Neuronal stem cell (in vitro differentiated cells): ENCODE data around the gene OR2V2.
"Not testable (repeated sequence)": the region's sequence is repeated elsewhere in the genome, so short reads cannot be mapped to it uniquely, and the experiment has no call there.

Experiments
- DNase-seq: peaks from one replicate; pipeline ENCODE4 v3.0.0-alpha.2; 2013; ENCODE audit warnings: low spot score
- H2AFZ ChIP-seq: one replicate; pipeline ENCODE4 v1.6.1; 2013; ENCODE audit warnings: mild to moderate bottlenecking, low read length, inconsistent platforms
- H2AK5ac ChIP-seq: 2 replicates; pipeline ENCODE4 v1.6.1; 2013; ENCODE audit warnings: low read depth, mild to moderate bottlenecking, inconsistent platforms, low read length, moderate library complexity, mixed read lengths
- H2BK120ac ChIP-seq: 2 replicates; pipeline ENCODE4 v1.6.1; 2013; ENCODE audit warnings: low read depth, mild to moderate bottlenecking, inconsistent platforms, low read length, moderate library complexity, mixed read lengths
- H2BK12ac ChIP-seq: one replicate; pipeline ENCODE4 v1.6.1; 2013; ENCODE audit warnings: low read length, inconsistent platforms
- H2BK15ac ChIP-seq: 2 replicates; pipeline ENCODE4 v1.6.1; 2013; ENCODE audit warnings: mild to moderate bottlenecking, low read length, inconsistent platforms, mixed read lengths
- H2BK5ac ChIP-seq: one replicate; pipeline ENCODE4 v1.6.1; 2013; ENCODE audit warnings: inconsistent platforms, mild to moderate bottlenecking, low read length, moderate library complexity
- H3K14ac ChIP-seq: one replicate; pipeline ENCODE4 v1.6.1; 2013; ENCODE audit warnings: low read length, inconsistent platforms
- H3K18ac ChIP-seq: 2 replicates; pipeline ENCODE4 v1.6.1; 2013; ENCODE audit warnings: low read length, inconsistent platforms
- H3K23ac ChIP-seq: 2 replicates; pipeline ENCODE4 v1.6.1; 2013; ENCODE audit warnings: low read depth, mild to moderate bottlenecking, mixed read lengths, low read length, inconsistent platforms; ENCODE audit not compliant: poor library complexity
- H3K27ac ChIP-seq: replicated peaks from 3 replicates; pipeline ENCODE4 v1.5.1; 2013; ENCODE audit warnings: low read length, inconsistent platforms
- H3K27me3 ChIP-seq, 3 experiments: 2 replicates each; pipeline ENCODE4 v1.6.1; 2013; ENCODE audit warnings: low read length in 3 of 3, mild to moderate bottlenecking in 2 of 3, inconsistent platforms in 1 of 3, low read depth in 1 of 3, mixed read lengths in 1 of 3, moderate library complexity in 1 of 3; ENCODE audit not compliant: control insufficient read depth in 3 of 3, insufficient read depth in 3 of 3
- H3K36me3 ChIP-seq, 2 donors: replicated peaks in 1 of 2; 2 replicates each; pipeline ENCODE4 v1.6.1; 2013; ENCODE audit warnings: low read length in 2 of 2; ENCODE audit not compliant: control insufficient read depth in 2 of 2, insufficient read depth in 2 of 2
- H3K4ac ChIP-seq: 2 replicates; pipeline ENCODE4 v1.6.1; 2013; ENCODE audit warnings: inconsistent platforms, mild to moderate bottlenecking, low read length, moderate library complexity
- H3K4me1 ChIP-seq, 2 donors: 1 replicate in 1 of 2; 2 replicates in 1 of 2; pipeline ENCODE4 v1.6.1; 2013; ENCODE audit warnings: low read length in 2 of 2, low read depth in 1 of 2; ENCODE audit not compliant: control insufficient read depth in 2 of 2, insufficient read depth in 1 of 2
- H3K4me2 ChIP-seq: one replicate; pipeline ENCODE4 v1.6.1; 2013; ENCODE audit warnings: mild to moderate bottlenecking, low read length, inconsistent platforms; ENCODE audit not compliant: insufficient read depth, poor library complexity, severe bottlenecking
- H3K4me3 ChIP-seq, 2 donors: 2 replicates each; pipeline ENCODE4 v1.5.1; 2013; ENCODE audit warnings: low read length in 2 of 2, mild to moderate bottlenecking in 2 of 2, inconsistent platforms in 1 of 2, moderate library complexity in 1 of 2
- H3K79me1 ChIP-seq: one replicate; pipeline ENCODE4 v1.6.1; 2013; ENCODE audit warnings: low read depth, mild to moderate bottlenecking, inconsistent platforms, low read length, moderate library complexity
- H3K9ac ChIP-seq: one replicate; pipeline ENCODE4 v1.6.1; 2013; ENCODE audit warnings: mild to moderate bottlenecking, low read depth, low read length, inconsistent platforms; ENCODE audit not compliant: poor library complexity
- H3K9me3 ChIP-seq, 2 donors: replicated peaks in 1 of 2; 2 replicates each; pipeline versions ENCODE3 to v1.6.1; 2013; ENCODE audit warnings: low read length in 2 of 2, mild to moderate bottlenecking in 2 of 2, inconsistent platforms in 1 of 2, low read depth in 1 of 2, mixed read lengths in 1 of 2, moderate library complexity in 1 of 2; ENCODE audit not compliant: control insufficient read depth in 2 of 2, insufficient read depth in 1 of 2
- H4K8ac ChIP-seq: one replicate; pipeline ENCODE4 v1.6.1; 2013; ENCODE audit warnings: low read depth, mild to moderate bottlenecking, inconsistent platforms, low read length, moderate library complexity
- H4K91ac ChIP-seq: one replicate; pipeline ENCODE4 v1.6.1; 2013; ENCODE audit warnings: low read length, low read depth, mild to moderate bottlenecking, inconsistent platforms; ENCODE audit not compliant: poor library complexity
- WGBS, 2 donors: extraction: QIAGEN DNeasy Blood & Tissue Kit; methylation state at CpG; one replicate each; pipeline ENCODE4 v1.1.7; 2013; ENCODE audit warnings: missing lambda C conversion rate in 2 of 2, mixed read lengths in 1 of 2; ENCODE audit not compliant: insufficient read length in 2 of 2, insufficient replicate concordance in 1 of 2; ENCODE audit errors: extremely low coverage in 2 of 2; 5-methylcytosine and 5-hydroxymethylcytosine counted together

The OR2V2 gene

GRCh38 chr5:181113572-181113971, 33.8 kb upstream of the OR2V2 start:
- H3K27ac ChIP-seq, H3K36me3 ChIP-seq, H3K9ac ChIP-seq, H4K8ac ChIP-seq, H2BK5ac ChIP-seq, H4K91ac ChIP-seq, H3K4me1 ChIP-seq, H2BK120ac ChIP-seq, H2AFZ ChIP-seq, H2BK15ac ChIP-seq, H2AK5ac ChIP-seq, H3K18ac ChIP-seq, H3K23ac ChIP-seq, H3K79me1 ChIP-seq, H3K4me2 ChIP-seq, H3K4ac ChIP-seq, H2BK12ac ChIP-seq, H3K14ac ChIP-seq, DNase-seq, H3K4me3 ChIP-seq: not testable (repeated sequence)
- no CpG with 5 or more reads among the region's 13 CpGs for WGBS, 2 donors
- Histone ChIP-seq H3K27me3 (peaks cover 9 to 42% (median 23%) of the 10 kb centered on the region in 3 experiments), H3K9me3 (peaks cover 10 to 11% of the 10 kb centered on the region in 2 donors)

GRCh38 chr5:181114284-181114843, 33.0 kb upstream of the OR2V2 start:
- Histone ChIP-seq H3K4me3 (peak overlapping the region in 1 of 2 donors; percentile 4), H3K27me3 (peaks cover 9 to 45% (median 25%) of the 10 kb centered on the region in 3 experiments)

GRCh38 chr5:181114844-181115778, 32.3 kb upstream of the OR2V2 start:
- Histone ChIP-seq H3K14ac (no peak overlapping the region), H4K8ac (no peak overlapping the region), H3K9me3 (peaks cover 10 to 11% of the 10 kb centered on the region in 2 donors), H3K18ac (peak overlapping the region; percentile 69), H2AK5ac (peak overlapping the region; percentile 7), H3K79me1 (no peaks in the 10 kb centered on the region), H3K23ac (no peak overlapping the region), H2BK12ac (no peak overlapping the region), H4K91ac (no peak overlapping the region), H3K4me1 (peaks cover 0 to 2% of the 10 kb centered on the region in 2 donors), H3K4ac (no peak overlapping the region), H3K4me3 (no peak overlapping the region), H3K27ac (no peak overlapping the region), H3K4me2 (peak overlapping the region; percentile 22), H3K36me3 (no peaks in the 10 kb centered on the region), H2AFZ (peak overlapping the region; percentile 51), H3K9ac (peak overlapping the region; percentile 63), H2BK5ac (peak overlapping the region; percentile 63), H3K27me3 (peaks cover 9 to 45% (median 25%) of the 10 kb centered on the region in 3 experiments), H2BK15ac (no peak overlapping the region), H2BK120ac (no peak overlapping the region)
- no peak for DNase-seq
- WGBS, 2 donors: no CpG with 5 or more reads among the region's 47 CpGs

More at GRCh38 chr5:181114284-181114843, 33.0 kb upstream of the OR2V2 start:
- peak overlapping the region; percentile 27 for H3K18ac ChIP-seq
- no peak overlapping the region for H3K27ac ChIP-seq
- no CpG with 5 or more reads among the region's 33 CpGs for WGBS, 2 donors
- H3K4ac ChIP-seq: no peak overlapping the region
- H3K14ac ChIP-seq: no peak overlapping the region
- H3K9ac ChIP-seq: peak overlapping the region; percentile 51
- H3K9me3 ChIP-seq: peaks cover 10 to 11% of the 10 kb centered on the region in 2 donors
- H2BK120ac ChIP-seq: no peak overlapping the region
- peaks cover 0 to 4% of the 10 kb centered on the region in 2 donors for H3K4me1 ChIP-seq
- H4K8ac ChIP-seq: no peak overlapping the region
- peak overlapping the region; percentile 63 for H2BK5ac ChIP-seq
- H3K23ac ChIP-seq: no peak overlapping the region
- DNase-seq: no peak
- no peaks in the 10 kb centered on the region for H3K36me3 ChIP-seq
- peak overlapping the region; percentile 51 for H2AFZ ChIP-seq
- no peak overlapping the region for H2BK15ac ChIP-seq
- peak overlapping the region; percentile 22 for H3K4me2 ChIP-seq
- H2AK5ac ChIP-seq: peak overlapping the region; percentile 27
- no peak overlapping the region for H2BK12ac ChIP-seq
- H3K79me1 ChIP-seq: no peaks in the 10 kb centered on the region
- H4K91ac ChIP-seq: no peak overlapping the region

- no peak overlapping the region for H2AFZ ChIP-seq
- no peak overlapping the region for H2BK12ac ChIP-seq
- H3K27ac ChIP-seq: no peak overlapping the region
- DNase-seq: no peak
- H3K36me3 ChIP-seq: no peaks in the 10 kb centered on the region
- H3K14ac ChIP-seq: no peak overlapping the region
- no peak overlapping the region for H3K4me3 ChIP-seq
- no peak overlapping the region for H3K18ac ChIP-seq
- H2AK5ac ChIP-seq: no peak overlapping the region
- no peak overlapping the region for H3K23ac ChIP-seq
- H3K4me1 ChIP-seq: peaks cover 0 to 2% of the 10 kb centered on the region in 2 donors
- H3K9me3 ChIP-seq: peaks cover 10 to 11% of the 10 kb centered on the region in 2 donors
- H3K4me2 ChIP-seq: no peak overlapping the region
- no CpG with 5 or more reads among the region's 6 CpGs for WGBS, 2 donors
- no peak overlapping the region for H2BK5ac ChIP-seq
- H3K27me3 ChIP-seq: peaks cover 9 to 65% (median 25%) of the 10 kb centered on the region in 3 experiments
- no peak overlapping the region for H4K91ac ChIP-seq
- H3K9ac ChIP-seq: no peak overlapping the region
- H3K79me1 ChIP-seq: no peaks in the 10 kb centered on the region
- H3K4ac ChIP-seq: no peak overlapping the region
- no peak overlapping the region for H2BK120ac ChIP-seq
- H2BK15ac ChIP-seq: no peak overlapping the region
- H4K8ac ChIP-seq: no peak overlapping the region
These were observed 29.0 kb upstream of the OR2V2 start for GRCh38 chr5:181118369-181118768.
